ENCODE data around the gene WBP2.

- TF ChIP-seq, protein P1, sequence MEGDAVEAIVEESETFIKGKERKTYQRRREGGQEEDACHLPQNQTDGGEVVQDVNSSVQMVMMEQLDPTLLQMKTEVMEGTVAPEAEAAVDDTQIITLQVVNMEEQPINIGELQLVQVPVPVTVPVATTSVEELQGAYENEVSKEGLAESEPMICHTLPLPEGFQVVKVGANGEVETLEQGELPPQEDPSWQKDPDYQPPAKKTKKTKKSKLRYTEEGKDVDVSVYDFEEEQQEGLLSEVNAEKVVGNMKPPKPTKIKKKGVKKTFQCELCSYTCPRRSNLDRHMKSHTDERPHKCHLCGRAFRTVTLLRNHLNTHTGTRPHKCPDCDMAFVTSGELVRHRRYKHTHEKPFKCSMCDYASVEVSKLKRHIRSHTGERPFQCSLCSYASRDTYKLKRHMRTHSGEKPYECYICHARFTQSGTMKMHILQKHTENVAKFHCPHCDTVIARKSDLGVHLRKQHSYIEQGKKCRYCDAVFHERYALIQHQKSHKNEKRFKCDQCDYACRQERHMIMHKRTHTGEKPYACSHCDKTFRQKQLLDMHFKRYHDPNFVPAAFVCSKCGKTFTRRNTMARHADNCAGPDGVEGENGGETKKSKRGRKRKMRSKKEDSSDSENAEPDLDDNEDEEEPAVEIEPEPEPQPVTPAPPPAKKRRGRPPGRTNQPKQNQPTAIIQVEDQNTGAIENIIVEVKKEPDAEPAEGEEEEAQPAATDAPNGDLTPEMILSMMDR (IDR thresholded peaks at IDR 0.05; ENCODE audit: low read length): no peak
- TF ChIP-seq EZH2 (optimal IDR thresholded peaks at IDR 0.05; ENCODE audit: low read depth, low read length): no peak
Observed at GRCh38 chr17:75889454-75889853, 34.3 kb upstream of the WBP2 start.

Measured in MM.1S (cell line).